HG03280 (cell line): ENCODE measurements around the gene PBX1.

ENCODE experiments used
- ATAC-seq: cut with Tn5 transposase; IDR thresholded peaks from one replicate; pipeline ENCODE4 v1.9.1; 2021; ENCODE audit warnings: mild to moderate bottlenecking, moderate library complexity; ENCODE audit not compliant: unreplicated experiment

Gene PBX1

GRCh38 chr1:164748253-164748899 is 189.4 kb downstream of the PBX1 start:
- no peak for ATAC-seq

- no peak for ATAC-seq
Measured at GRCh38 chr1:164753521-164754077, 194.6 kb downstream of the PBX1 start.

- no peak for ATAC-seq
Measured at GRCh38 chr1:164754088-164754600, 195.2 kb downstream of the PBX1 start.

GRCh38 chr1:164755690-164756089 is 196.7 kb downstream of the PBX1 start:
- ATAC-seq: no peak

GRCh38 chr1:164756741-164757140 is 197.8 kb downstream of the PBX1 start:
- no peak for ATAC-seq

GRCh38 chr1:164757625-164758024 is 198.6 kb downstream of the PBX1 start:
- no peak for ATAC-seq

GRCh38 chr1:164759144-164759920 is 200.3 kb downstream of the PBX1 start:
- ATAC-seq: no peak

GRCh38 chr1:164759979-164760469 is 201.0 kb downstream of the PBX1 start:
- ATAC-seq: no peak

- no peak for ATAC-seq
Measured at GRCh38 chr1:164760569-164760968, 201.6 kb downstream of the PBX1 start.

GRCh38 chr1:164761009-164761408 is 202.0 kb downstream of the PBX1 start:
- ATAC-seq: no peak

- ATAC-seq: no peak
Measured at GRCh38 chr1:164763098-164763497, 204.1 kb downstream of the PBX1 start.

- no peak for ATAC-seq
Measured at GRCh38 chr1:164764333-164764732, 205.3 kb downstream of the PBX1 start.

- no peak for ATAC-seq
Measured at GRCh38 chr1:164765557-164765956, 206.6 kb downstream of the PBX1 start.

- ATAC-seq: no peak
Measured at GRCh38 chr1:164765992-164766720, 207.2 kb downstream of the PBX1 start.

GRCh38 chr1:164767752-164768402 is 208.9 kb downstream of the PBX1 start:
- no peak for ATAC-seq

GRCh38 chr1:164768619-164769018 is 209.6 kb downstream of the PBX1 start:
- ATAC-seq: no peak

GRCh38 chr1:164769486-164770130 is 210.6 kb downstream of the PBX1 start:
- ATAC-seq: no peak

GRCh38 chr1:164770131-164770529 is 211.1 kb downstream of the PBX1 start:
- ATAC-seq: no peak

GRCh38 chr1:164771041-164771618 is 212.1 kb downstream of the PBX1 start:
- no peak for ATAC-seq
